RWPE2 (cell line): Measurements from ENCODE around the gene GLYATL3.
A peak's percentile ranks its signal among the peaks of the same experiment; 100 is the strongest.

ENCODE experiments used
- ATAC-seq: fragments of 200-7000 bp; cut with Tn5 transposase; 3 replicates; pipeline ENCODE4 v1.9.1; 2021; ENCODE audit warnings: low read depth
- DNase-seq: peaks from one replicate; pipeline ENCODE4 v3.0.0-alpha.2; 2020; ENCODE audit warnings: low spot score
- H3K27ac ChIP-seq: fragments of 450-650 bp; 2 replicates; pipeline ENCODE4 v1.5.1; 2017; ENCODE audit warnings: mild to moderate bottlenecking; ENCODE audit not compliant: poor library complexity, severe bottlenecking
- H3K27me3 ChIP-seq: fragments of 250-450 bp; sonication (Bioruptor Pico); 2 replicates; pipeline ENCODE4 v1.5.1; 2021; ENCODE audit warnings: mild to moderate bottlenecking, moderate library complexity; ENCODE audit not compliant: insufficient read depth, poor library complexity, severe bottlenecking
- H3K36me3 ChIP-seq: fragments of 250-450 bp; sonication (Bioruptor Pico); 2 replicates; pipeline ENCODE4 v1.5.1; 2020; ENCODE audit warnings: low read depth, mild to moderate bottlenecking, moderate library complexity
- H3K4me1 ChIP-seq: fragments of 250-450 bp; sonication (Bioruptor Pico); 2 replicates; pipeline ENCODE4 v1.5.1; 2021; ENCODE audit warnings: mild to moderate bottlenecking, moderate library complexity; ENCODE audit not compliant: insufficient read depth, poor library complexity, severe bottlenecking
- H3K4me3 ChIP-seq: fragments of 250-450 bp; sonication (Bioruptor Pico); 2 replicates; pipeline ENCODE4 v1.5.1; 2021; ENCODE audit warnings: mild to moderate bottlenecking, moderate library complexity; ENCODE audit not compliant: severe bottlenecking
- H3K9me3 ChIP-seq: fragments of 250-450 bp; sonication (Bioruptor Pico); 2 replicates; pipeline ENCODE4 v1.5.1; 2021; ENCODE audit warnings: mild to moderate bottlenecking, moderate library complexity; ENCODE audit not compliant: severe bottlenecking
- CTCF ChIP-seq: fragments of 450-650 bp; IDR thresholded peaks from one replicate; pipeline ENCODE4 v1.5.1; 2017; ENCODE audit warnings: mild to moderate bottlenecking, moderate library complexity; ENCODE audit not compliant: poor library complexity, severe bottlenecking

The GLYATL3 gene

GRCh38 chr6:49556429-49556837, 56.7 kb downstream of the GLYATL3 start:
- peak; percentile 79 for ATAC-seq
- Histone ChIP-seq H3K27ac (peak overlapping the region; percentile 95), H3K4me3 (no peak overlapping the region), H3K4me1 (peaks cover 34% of the 10 kb centered on the region), H3K27me3 (no peaks in the 10 kb centered on the region), H3K36me3 (peaks cover 77% of the 10 kb centered on the region), H3K9me3 (no peaks in the 10 kb centered on the region)
- no peak for TF ChIP-seq CTCF
- peak; percentile 74 for DNase-seq

GRCh38 chr6:49557177-49557576, 57.5 kb downstream of the GLYATL3 start:
- Histone ChIP-seq H3K27me3 (no peaks in the 10 kb centered on the region), H3K9me3 (no peaks in the 10 kb centered on the region), H3K4me3 (no peak overlapping the region), H3K27ac (peak overlapping the region; percentile 95), H3K36me3 (peaks cover 75% of the 10 kb centered on the region), H3K4me1 (peaks cover 34% of the 10 kb centered on the region)
- ATAC-seq, result no peak
- DNase-seq, result no peak
- no peak for TF ChIP-seq CTCF

GRCh38 chr6:49558238-49558637, 58.5 kb downstream of the GLYATL3 start:
- TF ChIP-seq CTCF, result no peak
- Histone ChIP-seq H3K27ac (peak overlapping the region; percentile 95), H3K36me3 (peaks cover 65% of the 10 kb centered on the region), H3K9me3 (no peaks in the 10 kb centered on the region), H3K27me3 (no peaks in the 10 kb centered on the region), H3K4me1 (peaks cover 28% of the 10 kb centered on the region), H3K4me3 (no peak overlapping the region)
- ATAC-seq (no peak), DNase-seq (no peak)

- DNase-seq, result no peak
- no peak for ATAC-seq
Measured at GRCh38 chr6:49563006-49563886, 63.5 kb downstream of the GLYATL3 start.

More at GRCh38 chr6:49563006-49563886, 63.5 kb downstream of the GLYATL3 start:
- no peak for TF ChIP-seq CTCF
- Histone ChIP-seq H3K4me1 (peaks cover 14% of the 10 kb centered on the region), H3K9me3 (no peaks in the 10 kb centered on the region), H3K27ac (no peak overlapping the region), H3K36me3 (peaks cover 28% of the 10 kb centered on the region), H3K27me3 (no peaks in the 10 kb centered on the region), H3K4me3 (no peak overlapping the region)
